ENCODE results near the gene TEF.

Gene TEF

GRCh38 chr22:41355895-41356294 is 25.8 kb upstream of the TEF start:
- no peak overlapping the region for H3K4me3 ChIP-seq (ENCODE audit: low read depth, low read length)
- H3K4me1 ChIP-seq (ENCODE audit: control insufficient read depth, insufficient read depth, low read length): peaks cover 15% of the 10 kb centered on the region
- no peaks in the 10 kb centered on the region for H3K9me3 ChIP-seq (ENCODE audit: control insufficient read depth, insufficient read depth, low read length)
- H3K27ac ChIP-seq (ENCODE audit: low read depth, low read length): no peak overlapping the region
- H3K27me3 ChIP-seq (ENCODE audit: control insufficient read depth, insufficient read depth, low read length): no peaks in the 10 kb centered on the region
- no peak overlapping the region for H3K9ac ChIP-seq (ENCODE audit: low read depth, low read length)
- H3K36me3 ChIP-seq (ENCODE audit: control insufficient read depth, insufficient read depth, low read length): peaks cover 68% of the 10 kb centered on the region

GRCh38 chr22:41356430-41357028 is 25.2 kb upstream of the TEF start:
- Histone ChIP-seq H3K36me3 (ENCODE audit: control insufficient read depth, insufficient read depth, low read length) (peaks cover 61% of the 10 kb centered on the region), H3K9me3 (ENCODE audit: control insufficient read depth, insufficient read depth, low read length) (no peaks in the 10 kb centered on the region), H3K9ac (ENCODE audit: low read depth, low read length) (no peak overlapping the region), H3K4me3 (ENCODE audit: low read depth, low read length) (no peak overlapping the region), H3K27me3 (ENCODE audit: control insufficient read depth, insufficient read depth, low read length) (no peaks in the 10 kb centered on the region), H3K4me1 (ENCODE audit: control insufficient read depth, insufficient read depth, low read length) (peaks cover 15% of the 10 kb centered on the region), H3K27ac (ENCODE audit: low read depth, low read length) (no peak overlapping the region)

GRCh38 chr22:41357191-41357590 is 24.6 kb upstream of the TEF start:
- Histone ChIP-seq H3K9ac (ENCODE audit: low read depth, low read length) (no peak overlapping the region), H3K9me3 (ENCODE audit: control insufficient read depth, insufficient read depth, low read length) (no peaks in the 10 kb centered on the region), H3K4me3 (ENCODE audit: low read depth, low read length) (no peak overlapping the region), H3K27me3 (ENCODE audit: control insufficient read depth, insufficient read depth, low read length) (no peaks in the 10 kb centered on the region), H3K4me1 (ENCODE audit: control insufficient read depth, insufficient read depth, low read length) (peaks cover 15% of the 10 kb centered on the region), H3K36me3 (ENCODE audit: control insufficient read depth, insufficient read depth, low read length) (peaks cover 55% of the 10 kb centered on the region), H3K27ac (ENCODE audit: low read depth, low read length) (no peak overlapping the region)

- H3K27ac ChIP-seq (ENCODE audit: low read depth, low read length): no peak overlapping the region
- H3K27me3 ChIP-seq (ENCODE audit: control insufficient read depth, insufficient read depth, low read length): no peaks in the 10 kb centered on the region
- no peaks in the 10 kb centered on the region for H3K9me3 ChIP-seq (ENCODE audit: control insufficient read depth, insufficient read depth, low read length)
- H3K4me1 ChIP-seq (ENCODE audit: control insufficient read depth, insufficient read depth, low read length): peaks cover 15% of the 10 kb centered on the region
- H3K9ac ChIP-seq (ENCODE audit: low read depth, low read length): no peak overlapping the region
- H3K4me3 ChIP-seq (ENCODE audit: low read depth, low read length): no peak overlapping the region
- H3K36me3 ChIP-seq (ENCODE audit: control insufficient read depth, insufficient read depth, low read length): peaks cover 42% of the 10 kb centered on the region
These were observed 22.8 kb upstream of the TEF start for GRCh38 chr22:41358927-41359326.

- Histone ChIP-seq H3K9ac (ENCODE audit: low read depth, low read length) (no peak overlapping the region), H3K27me3 (ENCODE audit: control insufficient read depth, insufficient read depth, low read length) (no peaks in the 10 kb centered on the region), H3K9me3 (ENCODE audit: control insufficient read depth, insufficient read depth, low read length) (no peaks in the 10 kb centered on the region), H3K27ac (ENCODE audit: low read depth, low read length) (peak overlapping the region; percentile 32), H3K36me3 (ENCODE audit: control insufficient read depth, insufficient read depth, low read length) (peaks cover 38% of the 10 kb centered on the region), H3K4me3 (ENCODE audit: low read depth, low read length) (no peak overlapping the region), H3K4me1 (ENCODE audit: control insufficient read depth, insufficient read depth, low read length) (peaks cover 15% of the 10 kb centered on the region)
These were observed 22.4 kb upstream of the TEF start for GRCh38 chr22:41359376-41359775.

GRCh38 chr22:41360126-41360525 is 21.6 kb upstream of the TEF start:
- H3K4me3 ChIP-seq (ENCODE audit: low read depth, low read length): no peak overlapping the region
- H3K27me3 ChIP-seq (ENCODE audit: control insufficient read depth, insufficient read depth, low read length): no peaks in the 10 kb centered on the region
- peak overlapping the region; percentile 45 for H3K27ac ChIP-seq (ENCODE audit: low read depth, low read length)
- peaks cover 32% of the 10 kb centered on the region for H3K36me3 ChIP-seq (ENCODE audit: control insufficient read depth, insufficient read depth, low read length)
- H3K9ac ChIP-seq (ENCODE audit: low read depth, low read length): no peak overlapping the region; the same call in 1 of the 2 replicates
- no peaks in the 10 kb centered on the region for H3K9me3 ChIP-seq (ENCODE audit: control insufficient read depth, insufficient read depth, low read length)
- H3K4me1 ChIP-seq (ENCODE audit: control insufficient read depth, insufficient read depth, low read length): peaks cover 15% of the 10 kb centered on the region

GRCh38 chr22:41361716-41362310 is 19.9 kb upstream of the TEF start:
- no peak overlapping the region for H3K9ac ChIP-seq (ENCODE audit: low read depth, low read length)
- H3K27ac ChIP-seq (ENCODE audit: low read depth, low read length): no peak overlapping the region
- peaks cover 15% of the 10 kb centered on the region for H3K36me3 ChIP-seq (ENCODE audit: control insufficient read depth, insufficient read depth, low read length)
- H3K9me3 ChIP-seq (ENCODE audit: control insufficient read depth, insufficient read depth, low read length): no peaks in the 10 kb centered on the region
- peaks cover 16% of the 10 kb centered on the region for H3K4me1 ChIP-seq (ENCODE audit: control insufficient read depth, insufficient read depth, low read length)
- H3K27me3 ChIP-seq (ENCODE audit: control insufficient read depth, insufficient read depth, low read length): no peaks in the 10 kb centered on the region
- H3K4me3 ChIP-seq (ENCODE audit: low read depth, low read length): no peak overlapping the region

- peaks cover 24% of the 10 kb centered on the region for H3K4me1 ChIP-seq (ENCODE audit: control insufficient read depth, insufficient read depth, low read length)
- no peak overlapping the region for H3K4me3 ChIP-seq (ENCODE audit: low read depth, low read length)
- no peaks in the 10 kb centered on the region for H3K27me3 ChIP-seq (ENCODE audit: control insufficient read depth, insufficient read depth, low read length)
- no peak overlapping the region for H3K9ac ChIP-seq (ENCODE audit: low read depth, low read length)
- peaks cover 9% of the 10 kb centered on the region; the same call in 1 of the 2 replicates for H3K36me3 ChIP-seq (ENCODE audit: control insufficient read depth, insufficient read depth, low read length)
- no peaks in the 10 kb centered on the region for H3K9me3 ChIP-seq (ENCODE audit: control insufficient read depth, insufficient read depth, low read length)
- no peak overlapping the region for H3K27ac ChIP-seq (ENCODE audit: low read depth, low read length)
These were observed 19.1 kb upstream of the TEF start for GRCh38 chr22:41362615-41363014.

- no peak overlapping the region for H3K27ac ChIP-seq (ENCODE audit: low read depth, low read length)
- no peak overlapping the region for H3K9ac ChIP-seq (ENCODE audit: low read depth, low read length)
- H3K36me3 ChIP-seq (ENCODE audit: control insufficient read depth, insufficient read depth, low read length): no peaks in the 10 kb centered on the region
- H3K9me3 ChIP-seq (ENCODE audit: control insufficient read depth, insufficient read depth, low read length): no peaks in the 10 kb centered on the region
- H3K4me1 ChIP-seq (ENCODE audit: control insufficient read depth, insufficient read depth, low read length): peaks cover 21% of the 10 kb centered on the region
- H3K27me3 ChIP-seq (ENCODE audit: control insufficient read depth, insufficient read depth, low read length): no peaks in the 10 kb centered on the region
- no peak overlapping the region for H3K4me3 ChIP-seq (ENCODE audit: low read depth, low read length)
These were observed 17.5 kb upstream of the TEF start for GRCh38 chr22:41364233-41364632.

GRCh38 chr22:41364955-41365354 is 16.8 kb upstream of the TEF start:
- Histone ChIP-seq H3K4me1 (ENCODE audit: control insufficient read depth, insufficient read depth, low read length) (peaks cover 16% of the 10 kb centered on the region), H3K4me3 (ENCODE audit: low read depth, low read length) (no peak overlapping the region), H3K27me3 (ENCODE audit: control insufficient read depth, insufficient read depth, low read length) (no peaks in the 10 kb centered on the region), H3K9ac (ENCODE audit: low read depth, low read length) (no peak overlapping the region), H3K27ac (ENCODE audit: low read depth, low read length) (no peak overlapping the region), H3K36me3 (ENCODE audit: control insufficient read depth, insufficient read depth, low read length) (no peaks in the 10 kb centered on the region), H3K9me3 (ENCODE audit: control insufficient read depth, insufficient read depth, low read length) (no peaks in the 10 kb centered on the region)

GRCh38 chr22:41365425-41365824 is 16.3 kb upstream of the TEF start:
- no peak overlapping the region for H3K4me3 ChIP-seq (ENCODE audit: low read depth, low read length)
- H3K4me1 ChIP-seq (ENCODE audit: control insufficient read depth, insufficient read depth, low read length): peaks cover 11% of the 10 kb centered on the region
- no peak overlapping the region for H3K27ac ChIP-seq (ENCODE audit: low read depth, low read length)
- no peaks in the 10 kb centered on the region for H3K27me3 ChIP-seq (ENCODE audit: control insufficient read depth, insufficient read depth, low read length)
- no peaks in the 10 kb centered on the region for H3K36me3 ChIP-seq (ENCODE audit: control insufficient read depth, insufficient read depth, low read length)
- no peaks in the 10 kb centered on the region for H3K9me3 ChIP-seq (ENCODE audit: control insufficient read depth, insufficient read depth, low read length)
- H3K9ac ChIP-seq (ENCODE audit: low read depth, low read length): no peak overlapping the region

Data from HUES48 (cell line).